ENCODE measurements around the gene ERCC1.
A peak's percentile ranks its signal among the peaks of the same experiment; 100 is the strongest.

Gene ERCC1

GRCh38 chr19:45468159-45468651 is 44.5 kb upstream of the ERCC1 start:
- peaks cover 0 to 5% of the 10 kb centered on the region in 2 donors for H3K27me3 ChIP-seq (ENCODE audit: control insufficient read depth in 1 of 2, insufficient read depth in 2 of 2, low read length in 2 of 2)
- no peaks in the 10 kb centered on the region for H3K36me3 ChIP-seq (ENCODE audit: control insufficient read depth in 1 of 2, insufficient read depth in 2 of 2, low read length in 2 of 2)
- peak overlapping the region; percentile 87 to 93 for H3K4me3 ChIP-seq (ENCODE audit: low read depth in 1 of 2, low read length in 2 of 2)
- peak overlapping the region; percentile 82 to 90 for H3K9ac ChIP-seq (ENCODE audit: low read depth in 1 of 2, low read length in 2 of 2)
- peaks cover 11 to 26% of the 10 kb centered on the region in 2 donors for H3K4me1 ChIP-seq (ENCODE audit: control insufficient read depth in 1 of 2, insufficient read depth in 2 of 2, low read length in 2 of 2)
- H3K27ac ChIP-seq (ENCODE audit: low read depth, low read length) = peak overlapping the region; percentile 95
- H3K9me3 ChIP-seq (ENCODE audit: control insufficient read depth in 1 of 2, low read length in 2 of 2) = no peaks in the 10 kb centered on the region

- Histone ChIP-seq H3K27me3 (ENCODE audit: control insufficient read depth in 1 of 2, insufficient read depth in 2 of 2, low read length in 2 of 2) (no peaks in the 10 kb centered on the region), H3K36me3 (ENCODE audit: control insufficient read depth in 1 of 2, insufficient read depth in 2 of 2, low read length in 2 of 2) (no peaks in the 10 kb centered on the region), H3K27ac (ENCODE audit: low read depth, low read length) (peak within 1 kb of the TSS; percentile 95), H3K9me3 (ENCODE audit: control insufficient read depth in 1 of 2, low read length in 2 of 2) (no peaks in the 10 kb centered on the region), H3K4me1 (ENCODE audit: control insufficient read depth in 1 of 2, insufficient read depth in 2 of 2, low read length in 2 of 2) (peaks cover 11 to 26% of the 10 kb centered on the region in 2 donors), H3K9ac (ENCODE audit: low read depth in 1 of 2, low read length in 2 of 2) (peak within 1 kb of the TSS; percentile 85 to 90), H3K4me3 (ENCODE audit: low read depth in 1 of 2, low read length in 2 of 2) (peak within 1 kb of the TSS; percentile 87 to 93)
These were observed 43.9 kb upstream of the ERCC1 start, which contains the start of gene FOSB for GRCh38 chr19:45467456-45468158. FOSB (plus strand) TSS chr19:45467996; CDS start chr19:45468587, 591 bp downstream.

- H3K4me1 ChIP-seq (ENCODE audit: control insufficient read depth in 1 of 2, insufficient read depth in 2 of 2, low read length in 2 of 2) = peaks cover 11 to 26% of the 10 kb centered on the region in 2 donors
- H3K9ac ChIP-seq (ENCODE audit: low read depth in 1 of 2, low read length in 2 of 2) = peak overlapping the region; percentile 85 to 90
- no peaks in the 10 kb centered on the region for H3K9me3 ChIP-seq (ENCODE audit: control insufficient read depth in 1 of 2, low read length in 2 of 2)
- no peaks in the 10 kb centered on the region for H3K27me3 ChIP-seq (ENCODE audit: control insufficient read depth in 1 of 2, insufficient read depth in 2 of 2, low read length in 2 of 2)
- H3K36me3 ChIP-seq (ENCODE audit: control insufficient read depth in 1 of 2, insufficient read depth in 2 of 2, low read length in 2 of 2) = no peaks in the 10 kb centered on the region
- no peak overlapping the region for H3K27ac ChIP-seq (ENCODE audit: low read depth, low read length)
- peak overlapping the region; percentile 73 to 87 for H3K4me3 ChIP-seq (ENCODE audit: low read depth in 1 of 2, low read length in 2 of 2)
These were observed 43.4 kb upstream of the ERCC1 start for GRCh38 chr19:45467115-45467455.

- no peak overlapping the region for H3K27ac ChIP-seq (ENCODE audit: low read depth, low read length)
These were observed 41.2 kb upstream of the ERCC1 start for GRCh38 chr19:45464852-45465441.

GRCh38 chr19:45464274-45464673 is 40.6 kb upstream of the ERCC1 start:
- peaks cover 0 to 2% of the 10 kb centered on the region in 2 donors for H3K27me3 ChIP-seq (ENCODE audit: control insufficient read depth in 1 of 2, insufficient read depth in 2 of 2, low read length in 2 of 2)
- no peak overlapping the region for H3K27ac ChIP-seq (ENCODE audit: low read depth, low read length)
- no peaks in the 10 kb centered on the region for H3K9me3 ChIP-seq (ENCODE audit: control insufficient read depth in 1 of 2, low read length in 2 of 2)
- peaks cover 4 to 12% of the 10 kb centered on the region in 2 donors for H3K4me1 ChIP-seq (ENCODE audit: control insufficient read depth in 1 of 2, insufficient read depth in 2 of 2, low read length in 2 of 2)
- no peaks in the 10 kb centered on the region for H3K36me3 ChIP-seq (ENCODE audit: control insufficient read depth in 1 of 2, insufficient read depth in 2 of 2, low read length in 2 of 2)
- no peak overlapping the region for H3K9ac ChIP-seq (ENCODE audit: low read depth in 1 of 2, low read length in 2 of 2)
- no peak overlapping the region for H3K4me3 ChIP-seq (ENCODE audit: low read depth in 1 of 2, low read length in 2 of 2)

More at GRCh38 chr19:45464852-45465441, 41.2 kb upstream of the ERCC1 start:
- H3K27me3 ChIP-seq (ENCODE audit: control insufficient read depth in 1 of 2, insufficient read depth in 2 of 2, low read length in 2 of 2) = peaks cover 0 to 2% of the 10 kb centered on the region in 2 donors
- no peaks in the 10 kb centered on the region for H3K36me3 ChIP-seq (ENCODE audit: control insufficient read depth in 1 of 2, insufficient read depth in 2 of 2, low read length in 2 of 2)
- H3K9ac ChIP-seq (ENCODE audit: low read depth in 1 of 2, low read length in 2 of 2) = no peak overlapping the region
- no peaks in the 10 kb centered on the region for H3K9me3 ChIP-seq (ENCODE audit: control insufficient read depth in 1 of 2, low read length in 2 of 2)
- H3K4me3 ChIP-seq (ENCODE audit: low read depth in 1 of 2, low read length in 2 of 2) = no peak overlapping the region
- H3K4me1 ChIP-seq (ENCODE audit: control insufficient read depth in 1 of 2, insufficient read depth in 2 of 2, low read length in 2 of 2) = peaks cover 6 to 17% of the 10 kb centered on the region in 2 donors

- Histone ChIP-seq H3K27ac (ENCODE audit: low read depth, low read length) (no peak overlapping the region), H3K4me3 (ENCODE audit: low read depth in 1 of 2, low read length in 2 of 2) (no peak overlapping the region), H3K9ac (ENCODE audit: low read depth in 1 of 2, low read length in 2 of 2) (no peak overlapping the region), H3K4me1 (ENCODE audit: control insufficient read depth in 1 of 2, insufficient read depth in 2 of 2, low read length in 2 of 2) (peaks cover 4 to 9% of the 10 kb centered on the region in 2 donors), H3K36me3 (ENCODE audit: control insufficient read depth in 1 of 2, insufficient read depth in 2 of 2, low read length in 2 of 2) (no peaks in the 10 kb centered on the region), H3K27me3 (ENCODE audit: control insufficient read depth in 1 of 2, insufficient read depth in 2 of 2, low read length in 2 of 2) (peaks cover 0 to 2% of the 10 kb centered on the region in 2 donors), H3K9me3 (ENCODE audit: control insufficient read depth in 1 of 2, low read length in 2 of 2) (no peaks in the 10 kb centered on the region)
These were observed 39.5 kb upstream of the ERCC1 start for GRCh38 chr19:45463241-45463640.

- H3K4me3 ChIP-seq (ENCODE audit: low read depth in 1 of 2, low read length in 2 of 2) = no peak overlapping the region
- no peak overlapping the region for H3K27ac ChIP-seq (ENCODE audit: low read depth, low read length)
- H3K36me3 ChIP-seq (ENCODE audit: control insufficient read depth in 1 of 2, insufficient read depth in 2 of 2, low read length in 2 of 2) = no peaks in the 10 kb centered on the region
- no peak overlapping the region for H3K9ac ChIP-seq (ENCODE audit: low read depth in 1 of 2, low read length in 2 of 2)
- peaks cover 0 to 2% of the 10 kb centered on the region in 2 donors for H3K27me3 ChIP-seq (ENCODE audit: control insufficient read depth in 1 of 2, insufficient read depth in 2 of 2, low read length in 2 of 2)
- H3K9me3 ChIP-seq (ENCODE audit: control insufficient read depth in 1 of 2, low read length in 2 of 2) = no peaks in the 10 kb centered on the region
- H3K4me1 ChIP-seq (ENCODE audit: control insufficient read depth in 1 of 2, insufficient read depth in 2 of 2, low read length in 2 of 2) = peaks cover 3% of the 10 kb centered on the region in 2 donors
These were observed 38.5 kb upstream of the ERCC1 start for GRCh38 chr19:45462174-45462573.

- Histone ChIP-seq H3K4me1 (ENCODE audit: control insufficient read depth in 1 of 2, insufficient read depth in 2 of 2, low read length in 2 of 2) (peaks cover 6 to 7% of the 10 kb centered on the region in 2 donors), H3K27ac (ENCODE audit: low read depth, low read length) (no peak overlapping the region), H3K9ac (ENCODE audit: low read depth in 1 of 2, low read length in 2 of 2) (no peak overlapping the region)
These were observed 37.2 kb upstream of the ERCC1 start for GRCh38 chr19:45460807-45461347.

GRCh38 chr19:45457776-45458175 is 34.1 kb upstream of the ERCC1 start:
- H3K9me3 ChIP-seq (ENCODE audit: control insufficient read depth in 1 of 2, low read length in 2 of 2) = no peaks in the 10 kb centered on the region
- no peak overlapping the region for H3K27ac ChIP-seq (ENCODE audit: low read depth, low read length)
- H3K4me3 ChIP-seq (ENCODE audit: low read depth in 1 of 2, low read length in 2 of 2) = no peak overlapping the region

More at GRCh38 chr19:45460807-45461347, 37.2 kb upstream of the ERCC1 start:
- Histone ChIP-seq H3K9me3 (ENCODE audit: control insufficient read depth in 1 of 2, low read length in 2 of 2) (no peaks in the 10 kb centered on the region), H3K4me3 (ENCODE audit: low read depth in 1 of 2, low read length in 2 of 2) (no peak overlapping the region), H3K36me3 (ENCODE audit: control insufficient read depth in 1 of 2, insufficient read depth in 2 of 2, low read length in 2 of 2) (no peaks in the 10 kb centered on the region), H3K27me3 (ENCODE audit: control insufficient read depth in 1 of 2, insufficient read depth in 2 of 2, low read length in 2 of 2) (peaks cover 0 to 2% of the 10 kb centered on the region in 2 donors)

GRCh38 chr19:45456500-45456815 is 32.7 kb upstream of the ERCC1 start:
- H3K9me3 ChIP-seq (ENCODE audit: control insufficient read depth in 1 of 2, low read length in 2 of 2) = no peaks in the 10 kb centered on the region
- peak overlapping the region; percentile 61 for H3K27ac ChIP-seq (ENCODE audit: low read depth, low read length)
- H3K9ac ChIP-seq (ENCODE audit: low read depth in 1 of 2, low read length in 2 of 2) = peak overlapping the region; percentile 47 to 71
- H3K4me1 ChIP-seq (ENCODE audit: control insufficient read depth in 1 of 2, insufficient read depth in 2 of 2, low read length in 2 of 2) = peaks cover 15 to 17% of the 10 kb centered on the region in 2 donors
- peaks cover 0 to 2% of the 10 kb centered on the region in 2 donors for H3K27me3 ChIP-seq (ENCODE audit: control insufficient read depth in 1 of 2, insufficient read depth in 2 of 2, low read length in 2 of 2)
- H3K36me3 ChIP-seq (ENCODE audit: control insufficient read depth in 1 of 2, insufficient read depth in 2 of 2, low read length in 2 of 2) = no peaks in the 10 kb centered on the region
- H3K4me3 ChIP-seq (ENCODE audit: low read depth in 1 of 2, low read length in 2 of 2) = peak overlapping the region in 1 of 2 donors; percentile 36

More at GRCh38 chr19:45457776-45458175, 34.1 kb upstream of the ERCC1 start:
- no peaks in the 10 kb centered on the region for H3K36me3 ChIP-seq (ENCODE audit: control insufficient read depth in 1 of 2, insufficient read depth in 2 of 2, low read length in 2 of 2)
- peaks cover 0 to 2% of the 10 kb centered on the region in 2 donors for H3K27me3 ChIP-seq (ENCODE audit: control insufficient read depth in 1 of 2, insufficient read depth in 2 of 2, low read length in 2 of 2)
- no peak overlapping the region for H3K9ac ChIP-seq (ENCODE audit: low read depth in 1 of 2, low read length in 2 of 2)
- H3K4me1 ChIP-seq (ENCODE audit: control insufficient read depth in 1 of 2, insufficient read depth in 2 of 2, low read length in 2 of 2) = peaks cover 12 to 16% of the 10 kb centered on the region in 2 donors
